ENCODE measurements around the gene CPVL.

CPVL gene

DNA sequence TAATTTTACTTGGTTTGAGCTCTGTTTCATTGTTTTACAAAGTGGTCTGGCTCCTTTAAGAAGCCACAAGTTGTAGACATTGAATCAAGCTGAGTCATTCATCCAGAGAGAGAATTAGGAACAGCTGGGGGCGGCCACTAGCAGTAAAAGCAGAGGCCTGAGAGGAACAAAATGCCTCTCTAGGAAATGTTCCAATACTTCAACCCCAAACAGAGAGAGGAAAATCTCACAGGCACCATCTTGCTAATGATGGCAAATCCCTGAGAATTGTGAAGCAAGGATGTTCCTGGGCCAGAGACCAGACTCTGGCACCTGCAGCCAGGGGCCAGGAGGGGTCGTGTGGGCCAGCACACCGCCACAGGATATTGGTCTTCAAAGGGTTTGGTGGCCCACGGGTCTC lies 161.7 kb downstream of the CPVL start:
- TF ChIP-seq, protein P1, sequence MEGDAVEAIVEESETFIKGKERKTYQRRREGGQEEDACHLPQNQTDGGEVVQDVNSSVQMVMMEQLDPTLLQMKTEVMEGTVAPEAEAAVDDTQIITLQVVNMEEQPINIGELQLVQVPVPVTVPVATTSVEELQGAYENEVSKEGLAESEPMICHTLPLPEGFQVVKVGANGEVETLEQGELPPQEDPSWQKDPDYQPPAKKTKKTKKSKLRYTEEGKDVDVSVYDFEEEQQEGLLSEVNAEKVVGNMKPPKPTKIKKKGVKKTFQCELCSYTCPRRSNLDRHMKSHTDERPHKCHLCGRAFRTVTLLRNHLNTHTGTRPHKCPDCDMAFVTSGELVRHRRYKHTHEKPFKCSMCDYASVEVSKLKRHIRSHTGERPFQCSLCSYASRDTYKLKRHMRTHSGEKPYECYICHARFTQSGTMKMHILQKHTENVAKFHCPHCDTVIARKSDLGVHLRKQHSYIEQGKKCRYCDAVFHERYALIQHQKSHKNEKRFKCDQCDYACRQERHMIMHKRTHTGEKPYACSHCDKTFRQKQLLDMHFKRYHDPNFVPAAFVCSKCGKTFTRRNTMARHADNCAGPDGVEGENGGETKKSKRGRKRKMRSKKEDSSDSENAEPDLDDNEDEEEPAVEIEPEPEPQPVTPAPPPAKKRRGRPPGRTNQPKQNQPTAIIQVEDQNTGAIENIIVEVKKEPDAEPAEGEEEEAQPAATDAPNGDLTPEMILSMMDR (IDR thresholded peaks at IDR 0.05): no peak
- H3K4me3 ChIP-seq: no peak overlapping the region
- DNase-seq (ENCODE audit: low spot score): no peak
- H3K27ac ChIP-seq: peak overlapping the region in 1 of 2 donors; percentile 73

- H3K4me3 ChIP-seq: no peak overlapping the region
- TF ChIP-seq, protein P1 (IDR thresholded peaks at IDR 0.05): no peak
- no peak overlapping the region for H3K27ac ChIP-seq
- no peak for DNase-seq (ENCODE audit: low spot score)
These were observed 162.1 kb downstream of the CPVL start for GRCh38 chr7:28984217-28984616.

- no peak for DNase-seq (ENCODE audit: low spot score)
- TF ChIP-seq, protein P1 (IDR thresholded peaks at IDR 0.05): no peak
- Histone ChIP-seq H3K27ac (no peak overlapping the region), H3K4me3 (no peak overlapping the region)
These were observed 162.7 kb downstream of the CPVL start for GRCh38 chr7:28983396-28984190.

GRCh38 chr7:28981161-28981465 lies 165.2 kb downstream of the CPVL start:
- TF ChIP-seq, protein P1 (IDR thresholded peaks at IDR 0.05): no peak
- Histone ChIP-seq H3K27ac (no peak overlapping the region), H3K4me3 (no peak overlapping the region)
- DNase-seq (ENCODE audit: low spot score): no peak

GRCh38 chr7:28980451-28981160 lies 165.7 kb downstream of the CPVL start:
- no peak for DNase-seq (ENCODE audit: low spot score)
- no peak overlapping the region for H3K27ac ChIP-seq
- TF ChIP-seq, protein P1 (IDR thresholded peaks at IDR 0.05): no peak
- H3K4me3 ChIP-seq: no peak overlapping the region

DNA sequence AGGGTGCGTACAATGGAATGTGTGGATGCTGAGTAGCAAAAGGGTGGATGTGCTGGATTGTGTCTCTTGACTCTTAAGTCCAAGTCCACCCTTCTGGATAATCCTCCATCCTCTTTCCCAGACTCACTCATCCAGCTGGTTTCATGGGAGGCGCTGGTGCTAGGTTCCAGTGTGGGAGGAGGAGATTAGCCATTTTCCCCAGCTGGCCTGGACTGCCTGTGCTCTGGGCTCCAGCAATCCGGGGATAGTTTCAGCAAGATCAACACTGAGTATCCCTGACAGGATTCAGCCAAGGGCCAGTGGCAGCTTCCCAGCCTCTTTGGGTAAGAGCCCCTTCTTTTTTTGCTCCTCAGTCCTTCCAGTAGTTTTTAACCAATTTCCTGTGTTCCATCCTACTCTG lies 166.6 kb downstream of the CPVL start:
- TF ChIP-seq, protein P1 (IDR thresholded peaks at IDR 0.05): no peak
- no peak overlapping the region for H3K4me3 ChIP-seq
- DNase-seq (ENCODE audit: low spot score): no peak
- no peak overlapping the region for H3K27ac ChIP-seq

DNA sequence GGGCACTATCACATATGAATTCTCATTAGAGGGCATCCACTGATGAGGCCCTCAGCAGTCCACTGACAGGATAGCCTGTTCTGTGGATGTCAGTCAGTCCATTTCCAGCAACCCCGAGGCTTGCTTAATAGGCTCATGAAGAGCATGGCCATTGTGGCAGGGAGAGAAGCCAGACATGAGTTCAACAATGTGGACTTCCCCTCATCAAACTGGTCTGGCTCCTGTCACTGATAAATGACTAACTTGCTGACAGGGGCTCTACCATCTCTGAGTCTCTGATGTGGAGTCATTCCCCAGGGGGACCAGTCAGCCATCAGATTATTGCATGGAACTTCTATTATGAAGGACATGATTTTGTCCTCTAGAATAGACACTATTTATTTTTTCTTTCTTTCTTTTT lies 168.5 kb downstream of the CPVL start:
- Histone ChIP-seq H3K27ac (no peak overlapping the region), H3K4me3 (no peak overlapping the region)
- TF ChIP-seq, protein P1 (IDR thresholded peaks at IDR 0.05): no peak
- no peak for DNase-seq (ENCODE audit: low spot score)

Data from coronary artery (tissue), 2 donors.